NCI-H1105 (cell line): ENCODE measurements around the gene CHSY3.

Experiments used
- DNase-seq: peaks from one replicate; lab custom pipeline; 2025; lab: John Stamatoyannopoulos, UW

CHSY3 gene

DNA sequence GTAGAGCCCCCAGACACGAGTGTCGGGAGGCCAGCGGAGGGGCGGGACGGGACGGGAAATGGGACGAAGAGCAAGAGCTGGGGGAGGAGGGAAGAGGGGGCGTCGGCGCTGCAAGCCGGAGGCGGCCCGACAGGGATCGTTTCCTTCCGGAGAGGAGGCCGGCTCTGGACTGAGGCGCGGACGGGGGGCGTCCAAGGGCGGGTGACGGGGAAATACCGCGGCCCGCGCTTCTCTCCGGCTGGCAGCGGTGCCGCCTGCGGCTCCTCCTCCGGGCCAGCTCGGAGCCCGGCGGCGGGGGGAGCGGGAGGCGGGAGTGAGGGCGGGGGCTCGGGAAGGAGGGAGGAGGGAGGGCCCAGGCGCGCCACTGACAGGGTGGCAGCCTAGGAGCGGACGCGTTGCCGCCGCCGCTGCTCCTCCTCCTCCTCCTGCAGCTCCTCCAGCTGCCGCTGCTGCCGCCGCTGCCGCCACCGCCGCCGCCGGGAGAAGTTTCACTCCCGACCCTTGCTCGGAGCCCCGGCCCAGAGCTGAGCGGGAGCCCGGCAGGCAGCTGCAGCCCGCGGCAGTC is at the start of gene CHSY3:
Gene CHSY3 (plus strand): TSS at position 364 of the 565 bp plus-strand sequence.
- DNase-seq, result peak; percentile 29

DNA sequence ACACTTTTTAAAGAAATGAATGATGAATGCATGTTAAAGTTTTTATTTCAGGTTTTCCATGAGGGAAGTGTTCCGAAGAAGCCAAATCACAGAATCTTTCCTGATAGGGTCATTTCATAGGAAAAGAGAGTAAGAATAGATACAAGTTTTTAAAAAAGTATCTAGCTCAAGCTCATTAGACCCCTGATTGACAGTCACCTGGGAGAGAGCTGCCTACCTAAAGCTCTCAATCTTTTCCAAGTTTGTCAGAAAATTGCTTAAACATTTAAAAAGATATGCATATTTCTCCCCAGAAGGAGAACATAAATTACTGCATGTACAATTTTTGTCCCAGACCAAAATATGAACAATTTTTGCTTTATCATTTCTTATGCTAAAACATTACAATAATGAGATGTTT is 47.9 kb upstream of the CHSY3 start:
- no peak for DNase-seq

GRCh38 chr5:129857116-129857515 is 47.1 kb upstream of the CHSY3 start:
- DNase-seq, result no peak

DNA sequence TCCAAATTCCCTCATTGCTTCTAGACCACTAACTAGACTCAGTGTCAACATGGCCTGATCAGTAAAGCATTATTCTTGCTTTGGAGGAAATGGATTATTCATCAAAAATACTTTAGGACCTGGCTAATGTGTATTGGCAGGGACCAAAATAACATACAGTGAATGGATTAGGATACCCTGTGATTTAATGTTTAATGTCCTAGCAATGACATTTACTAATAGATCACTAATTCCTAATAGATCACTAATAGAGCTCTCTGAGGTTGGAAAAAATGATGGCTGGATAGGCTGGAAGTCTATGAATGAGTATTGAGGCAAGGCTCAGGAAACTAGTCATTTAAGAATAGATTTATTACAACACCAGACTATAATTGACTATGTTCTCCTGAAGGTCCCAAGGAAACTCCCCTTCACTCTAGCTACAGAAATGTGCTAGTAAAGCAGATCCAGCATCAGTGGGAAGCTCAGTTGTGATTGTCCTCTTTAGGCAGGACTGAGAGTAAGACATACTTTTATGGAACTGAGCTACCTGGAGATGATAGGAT is 46.1 kb upstream of the CHSY3 start:
- DNase-seq, result no peak

DNA sequence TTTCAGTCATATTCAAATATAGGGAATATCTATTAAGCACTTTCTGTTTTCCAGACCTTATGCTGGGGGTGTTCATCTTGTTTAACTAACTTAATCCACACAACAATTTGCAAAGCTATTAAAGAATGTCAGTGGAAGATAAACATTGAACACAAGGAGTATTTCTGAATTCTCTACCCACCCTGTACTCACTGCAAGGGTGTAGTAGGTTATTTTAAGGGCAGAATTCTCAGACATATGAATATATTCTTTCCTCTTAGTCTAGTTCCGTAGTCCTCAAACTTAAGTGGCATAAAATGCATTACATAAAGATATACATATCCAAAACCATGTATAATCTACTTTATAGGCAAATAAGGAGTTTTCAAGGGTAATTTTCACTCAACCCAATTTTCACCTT is 19.9 kb upstream of the CHSY3 start:
- no peak for DNase-seq

DNA sequence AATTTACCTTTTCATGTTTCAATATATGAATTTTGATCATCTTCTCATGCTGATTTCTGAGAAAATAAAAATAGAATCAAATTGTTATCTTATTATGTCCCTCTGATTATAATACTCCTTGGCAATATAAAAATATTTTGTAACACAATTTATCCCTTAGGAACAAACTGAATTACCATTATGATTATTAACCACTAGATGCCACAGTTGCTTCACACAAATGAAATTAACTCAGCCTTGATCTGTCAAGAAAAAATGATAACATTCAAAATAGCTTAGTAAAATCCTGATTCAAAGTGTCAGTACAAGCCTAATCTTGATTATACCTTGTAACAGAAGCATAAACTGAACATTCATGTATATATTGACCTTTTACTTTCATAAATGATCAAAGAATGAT is 4.8 kb upstream of the CHSY3 start:
- DNase-seq, result no peak

DNA sequence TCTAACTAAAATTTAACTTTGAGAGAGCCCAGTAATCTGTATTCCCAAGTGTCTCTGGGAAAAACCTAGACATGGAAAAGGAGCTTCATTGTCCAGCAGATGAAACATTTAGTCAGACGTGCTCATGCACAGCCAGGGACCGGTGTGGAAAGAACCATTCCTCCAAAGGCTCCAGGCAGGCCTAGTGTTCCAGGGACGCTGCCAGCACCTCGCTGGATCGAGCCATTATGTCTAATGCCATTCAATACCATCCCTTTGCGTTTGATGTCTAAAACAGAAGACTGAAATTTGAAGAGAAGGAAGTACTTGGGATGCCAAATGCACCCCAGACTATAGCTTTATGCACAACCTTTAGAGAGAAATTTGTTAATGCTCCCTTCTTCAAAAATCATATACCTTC is 1.4 kb upstream of the CHSY3 start:
- DNase-seq, result no peak

- DNase-seq, result no peak
These were observed 681 bp upstream of the CHSY3 start for GRCh38 chr5:129903466-129904101.

GRCh38 chr5:129904667-129905472 is 605 bp downstream of the CHSY3 start:
- DNase-seq, result no peak

DNA sequence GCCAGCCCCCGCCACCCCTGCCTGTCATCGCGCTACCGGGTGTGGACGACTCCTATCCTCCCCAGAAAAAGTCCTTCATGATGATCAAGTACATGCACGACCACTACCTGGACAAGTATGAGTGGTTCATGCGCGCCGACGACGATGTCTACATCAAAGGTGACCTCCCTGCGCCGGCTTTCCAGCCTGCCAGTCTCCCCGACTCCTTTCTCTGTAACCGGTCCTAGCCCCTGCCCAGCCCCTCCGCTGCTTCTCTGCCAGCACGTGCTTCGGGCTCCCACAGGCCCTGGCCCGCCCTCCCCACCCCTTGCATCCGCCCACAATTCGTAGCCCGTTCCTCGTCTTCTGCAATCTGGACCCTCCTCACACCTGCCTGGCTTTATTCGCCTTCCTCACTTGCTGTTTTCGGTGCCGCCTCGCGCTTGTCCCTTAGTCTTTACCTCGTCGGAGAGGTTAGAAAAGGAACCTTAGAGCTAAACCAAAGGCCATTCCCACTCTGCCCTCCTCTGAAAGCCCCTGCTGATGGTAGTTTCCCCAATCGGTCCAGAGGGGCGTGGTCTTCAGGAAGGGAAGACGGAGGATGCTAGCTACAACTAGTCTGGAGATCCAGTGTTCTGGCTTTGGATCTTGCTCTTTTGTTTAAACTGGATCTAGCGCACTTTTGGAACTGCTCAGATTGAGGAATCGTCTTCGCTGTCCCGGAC is 1.4 kb downstream of the CHSY3 start:
- DNase-seq, result no peak

- DNase-seq, result no peak
These were observed 2.1 kb downstream of the CHSY3 start for GRCh38 chr5:129906177-129906887.

DNA sequence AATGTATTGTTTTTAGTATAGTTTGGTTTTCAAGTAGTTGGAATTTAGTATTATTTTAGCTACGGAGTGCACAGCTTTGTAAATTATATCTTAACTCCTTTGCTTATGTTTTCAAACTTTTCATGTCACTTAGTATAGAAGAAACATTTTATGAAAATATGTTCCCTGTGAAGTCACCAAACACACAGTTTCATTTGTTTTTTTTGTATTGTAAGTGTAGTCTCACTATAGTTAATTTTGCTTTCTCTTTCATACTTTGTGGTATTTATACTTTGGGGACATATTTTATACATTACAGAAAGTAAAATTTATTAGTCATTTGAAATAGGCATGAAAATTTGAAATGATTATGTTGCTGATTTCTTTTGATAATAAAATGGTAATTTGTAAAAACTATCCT is 5.0 kb downstream of the CHSY3 start:
- DNase-seq, result no peak

DNA sequence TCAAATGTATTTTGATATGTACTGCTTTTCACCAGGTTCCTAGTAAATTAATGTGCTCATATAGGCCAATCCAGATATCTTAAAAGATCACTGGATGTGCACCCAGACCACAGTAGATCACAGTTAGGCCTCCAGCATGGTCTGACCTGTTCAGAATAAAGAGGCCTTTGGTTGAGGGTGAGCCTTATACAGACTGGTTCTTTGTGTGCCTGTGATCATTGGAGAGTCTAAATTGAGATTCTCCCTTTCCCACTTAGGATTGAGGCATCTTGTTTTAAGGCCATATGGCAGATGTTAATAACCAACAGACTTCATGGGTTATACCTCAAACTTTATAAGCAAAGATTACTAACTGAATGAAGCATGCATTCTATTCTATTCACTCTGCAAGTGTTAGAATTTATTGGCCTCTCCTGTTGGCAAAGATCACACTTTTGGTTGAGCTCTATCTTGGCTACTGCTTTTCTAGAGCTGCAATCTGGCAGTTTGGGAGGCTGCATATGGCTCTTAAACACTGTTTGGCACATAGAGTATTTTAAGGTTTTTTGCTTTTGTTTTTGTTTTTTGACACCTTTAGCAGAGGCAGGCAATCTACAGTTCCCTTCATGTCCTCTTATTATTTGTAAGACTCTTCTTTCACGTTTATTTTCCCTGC is 8.5 kb downstream of the CHSY3 start:
- no peak for DNase-seq

DNA sequence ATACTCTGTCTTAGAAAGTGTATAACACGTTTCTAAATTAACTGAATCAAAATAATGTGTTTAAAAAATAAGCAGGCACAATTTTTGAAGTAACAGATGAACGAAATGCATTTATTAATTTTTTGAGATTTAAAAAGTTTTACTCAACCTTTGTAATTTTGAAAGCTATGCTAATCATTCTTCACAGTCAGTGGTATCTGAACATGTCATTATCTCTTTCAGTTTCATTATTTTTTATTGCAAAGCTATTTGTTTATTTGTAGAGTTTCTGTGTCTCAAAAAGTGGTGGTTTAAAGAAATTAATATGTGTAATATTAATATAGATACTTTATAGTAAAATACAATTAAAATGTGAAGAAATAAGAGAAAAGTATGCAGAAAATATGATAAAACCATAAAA is 11.2 kb downstream of the CHSY3 start:
- DNase-seq, result no peak

GRCh38 chr5:129917224-129917623 is 13.0 kb downstream of the CHSY3 start:
- no peak for DNase-seq

DNA sequence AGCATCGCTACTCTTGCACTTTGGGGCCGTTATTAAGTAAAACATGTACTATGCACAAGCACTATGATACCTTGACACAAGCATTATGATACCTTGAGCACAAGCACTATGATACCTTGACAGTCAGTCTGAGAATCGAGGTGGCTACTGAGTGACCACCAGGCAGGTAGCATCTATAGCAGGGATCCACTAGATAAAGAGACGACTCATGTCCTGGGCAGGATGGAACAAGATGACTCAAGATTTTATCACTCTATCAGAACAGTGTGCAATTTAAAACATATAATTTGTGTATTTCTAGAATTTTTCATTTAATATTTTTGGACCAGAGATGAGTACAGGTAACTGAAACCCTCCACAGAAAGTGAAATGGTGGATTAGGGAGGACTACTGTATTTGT is 16.9 kb downstream of the CHSY3 start:
- DNase-seq, result no peak

DNA sequence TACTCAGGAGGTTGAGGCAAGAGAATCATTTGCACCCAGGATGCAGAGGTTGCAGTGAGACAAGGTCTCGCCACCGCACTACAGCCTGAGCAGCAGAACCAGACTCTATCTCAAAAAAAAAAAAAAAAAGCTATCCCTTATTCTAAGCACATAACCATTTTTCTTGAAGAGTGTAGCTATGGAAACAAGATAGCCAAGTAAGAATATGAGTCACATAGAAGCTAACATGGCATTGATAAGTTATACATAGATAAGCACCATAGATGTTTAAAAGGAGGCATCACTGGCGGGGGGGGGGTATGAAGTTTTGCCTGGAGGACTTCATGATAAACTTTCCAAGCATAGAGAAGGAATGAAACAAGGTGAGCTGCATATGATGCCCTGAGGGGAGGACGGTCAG is 26.0 kb downstream of the CHSY3 start:
- no peak for DNase-seq

GRCh38 chr5:129935626-129936025 is 31.4 kb downstream of the CHSY3 start:
- DNase-seq, result no peak

DNA sequence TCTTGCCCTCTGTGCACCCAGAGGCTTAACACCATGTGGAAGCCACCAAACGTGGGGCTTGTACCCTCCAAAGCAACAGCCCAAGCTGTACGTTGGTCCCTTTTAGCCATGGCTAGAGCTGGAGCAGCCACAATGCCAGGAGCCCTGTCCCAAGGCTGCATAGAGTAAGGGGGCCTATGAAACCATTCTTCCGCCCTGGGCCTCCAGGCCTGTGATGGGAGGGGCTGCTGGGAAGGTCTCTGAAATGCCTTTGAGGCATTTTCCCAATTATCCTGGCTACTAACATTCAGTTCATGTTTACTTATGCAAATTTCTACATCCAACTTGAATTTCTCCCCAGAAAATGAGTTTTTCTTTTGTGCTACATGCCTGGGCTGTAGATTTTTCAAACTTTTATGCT is 33.8 kb downstream of the CHSY3 start:
- no peak for DNase-seq

DNA sequence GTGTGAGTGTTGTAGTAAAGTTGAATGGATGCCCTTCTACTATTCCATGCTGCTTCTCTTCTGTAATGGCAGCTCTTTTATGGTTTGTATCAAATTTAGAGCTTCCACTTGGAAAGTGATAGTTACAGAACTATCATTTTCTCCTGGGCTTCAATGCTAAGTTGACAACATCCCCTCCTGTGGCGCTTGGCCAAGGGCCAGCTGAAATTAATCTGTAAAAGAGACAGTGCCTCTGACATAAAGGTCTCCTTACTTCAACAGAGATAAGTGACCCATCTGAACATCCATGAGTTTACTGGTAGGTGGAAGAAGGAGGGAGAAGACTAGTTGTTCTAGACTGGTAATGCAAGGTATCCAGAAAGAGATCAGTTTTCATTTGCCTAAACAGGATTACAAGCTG is 39.7 kb downstream of the CHSY3 start:
- no peak for DNase-seq

- no peak for DNase-seq
These were observed 40.8 kb downstream of the CHSY3 start for GRCh38 chr5:129945028-129945427.
